DND-41 (cell line): ENCODE data around the gene ITGB1BP1.

ENCODE experiments used
- ATAC-seq: fragments of 200-7000 bp; cut with Tn5 transposase; 3 replicates; pipeline ENCODE4 v1.9.1; 2021; ENCODE audit warnings: low read depth; ENCODE audit not compliant: insufficient read depth
- DNase-seq: peaks from one replicate; pipeline ENCODE4 v3.0.0-alpha.2; 2020
- H2AFZ ChIP-seq: 2 replicates; pipeline ENCODE4 v1.6.0; 2012; ENCODE audit warnings: low read depth, low read length
- H3K27ac ChIP-seq: 2 replicates; pipeline ENCODE4 v1.5.1; 2012; ENCODE audit warnings: low read length, inconsistent platforms
- H3K27me3 ChIP-seq: fragments of 200-600 bp; sonication (generic); 2 replicates; pipeline ENCODE4 v1.6.0; 2012; ENCODE audit warnings: low read length, mild to moderate bottlenecking, inconsistent platforms; ENCODE audit not compliant: insufficient read depth, poor library complexity
- H3K36me3 ChIP-seq: 2 replicates; pipeline ENCODE4 v1.5.1; 2012; ENCODE audit warnings: low read length, inconsistent platforms; ENCODE audit not compliant: insufficient read depth
- H3K4me1 ChIP-seq: 2 replicates; pipeline ENCODE4 v1.5.1; 2012; ENCODE audit warnings: mild to moderate bottlenecking, low read length; ENCODE audit not compliant: insufficient read depth
- H3K4me2 ChIP-seq: 2 replicates; pipeline ENCODE4 v1.6.0; 2012; ENCODE audit warnings: mild to moderate bottlenecking, moderate library complexity, low read length, inconsistent platforms; ENCODE audit not compliant: insufficient read depth
- H3K4me3 ChIP-seq, 2 experiments: fragments of 200-600 bp in 1 of 2; shearing (Covaris generic) in 1 of 2; 2 replicates each; pipeline ENCODE4 v1.5.1; 2012 to 2016; ENCODE audit warnings: inconsistent platforms in 2 of 2, low read length in 2 of 2, mild to moderate bottlenecking in 2 of 2, low read depth in 1 of 2, moderate library complexity in 1 of 2
- H3K79me2 ChIP-seq: 2 replicates; pipeline ENCODE4 v1.6.0; 2012; ENCODE audit warnings: low read length, inconsistent platforms; ENCODE audit not compliant: insufficient read depth
- H3K9ac ChIP-seq: 2 replicates; pipeline ENCODE4 v1.6.0; 2012; ENCODE audit warnings: low read depth, mild to moderate bottlenecking, inconsistent platforms, low read length, moderate library complexity
- H3K9me3 ChIP-seq: 2 replicates; pipeline ENCODE4 v1.5.1; 2012; ENCODE audit warnings: low read length, moderate library complexity, mild to moderate bottlenecking, inconsistent platforms; ENCODE audit not compliant: insufficient read depth, severe bottlenecking
- H4K20me1 ChIP-seq: 2 replicates; pipeline ENCODE4 v1.6.0; 2012; ENCODE audit warnings: low read length; ENCODE audit not compliant: insufficient read depth
- CTCF ChIP-seq: IDR thresholded peaks from 2 replicates; pipeline ENCODE4 v1.5.1; 2012; ENCODE audit warnings: borderline replicate concordance, low read length, moderate library complexity, mild to moderate bottlenecking; ENCODE audit not compliant: poor library complexity, severe bottlenecking; ENCODE audit errors: extremely low read depth
- EZH2 ChIP-seq: IDR thresholded peaks from 3 replicates; pipeline ENCODE4 v1.6.1; 2012; ENCODE audit warnings: borderline replicate concordance, low read depth, mild to moderate bottlenecking, moderate library complexity, low read length, inconsistent platforms; ENCODE audit not compliant: severe bottlenecking

The ITGB1BP1 gene

GRCh38 chr2:9441556-9441955 lies 18.2 kb upstream of the ITGB1BP1 start:
- ATAC-seq: no peak
- Histone ChIP-seq H3K4me3 (no peak overlapping the region), H3K9ac (no peak overlapping the region), H3K36me3 (peaks cover 81% of the 10 kb centered on the region), H3K9me3 (no peaks in the 10 kb centered on the region), H4K20me1 (no peaks in the 10 kb centered on the region), H3K27ac (no peak overlapping the region), H3K79me2 (no peaks in the 10 kb centered on the region), H3K4me1 (no peaks in the 10 kb centered on the region), H3K27me3 (no peaks in the 10 kb centered on the region), H3K4me2 (no peak overlapping the region), H2AFZ (no peak overlapping the region)
- TF ChIP-seq CTCF (no peak), EZH2 (no peak)
- DNase-seq: no peak

GRCh38 chr2:9440058-9440727 lies 16.9 kb upstream of the ITGB1BP1 start:
- no peak for TF ChIP-seq CTCF
- H4K20me1 ChIP-seq: no peaks in the 10 kb centered on the region
- H3K27me3 ChIP-seq: no peaks in the 10 kb centered on the region
- H3K4me2 ChIP-seq: no peak overlapping the region
- H2AFZ ChIP-seq: no peak overlapping the region
- ATAC-seq (no peak), DNase-seq (no peak)
- no peaks in the 10 kb centered on the region for H3K4me1 ChIP-seq
- no peak overlapping the region for H3K9ac ChIP-seq
- H3K36me3 ChIP-seq: peaks cover 82% of the 10 kb centered on the region
- no peak overlapping the region for H3K27ac ChIP-seq
- no peaks in the 10 kb centered on the region for H3K9me3 ChIP-seq
- no peaks in the 10 kb centered on the region for H3K79me2 ChIP-seq
- no peak overlapping the region for H3K4me3 ChIP-seq

GRCh38 chr2:9439536-9439935 lies 16.2 kb upstream of the ITGB1BP1 start:
- Histone ChIP-seq H3K79me2 (no peaks in the 10 kb centered on the region), H4K20me1 (no peaks in the 10 kb centered on the region), H3K9ac (no peak overlapping the region), H3K4me3 (no peak overlapping the region), H3K27me3 (no peaks in the 10 kb centered on the region), H3K9me3 (no peaks in the 10 kb centered on the region), H3K36me3 (peaks cover 81% of the 10 kb centered on the region), H3K4me1 (no peaks in the 10 kb centered on the region), H3K27ac (no peak overlapping the region), H2AFZ (no peak overlapping the region), H3K4me2 (no peak overlapping the region)
- no peak for TF ChIP-seq EZH2
- TF ChIP-seq CTCF: no peak
- DNase-seq (no peak), ATAC-seq (no peak)
